ENCODE measurements around the gene CRLF1.
A peak's percentile ranks its signal among the peaks of the same experiment; 100 is the strongest.

Gene CRLF1

GRCh38 chr19:18588611-18589379 is 17.8 kb downstream of the CRLF1 start, which contains the start of gene REX1BD (continued):
- TF ChIP-seq ZNF561 (tag by site-specific recombination; IDR thresholded peaks at IDR 0.05; ENCODE audit: borderline replicate concordance) (peak; percentile 99; the same call in 1 of the 2 replicates), ZNF302 (tag by site-specific recombination; IDR thresholded peaks at IDR 0.05; ENCODE audit: low read depth) (no peak), ZNF391 (tag by site-specific recombination; IDR thresholded peaks at IDR 0.05; ENCODE audit: borderline replicate concordance, low read depth) (peak; percentile 90), ZNF221 (tag by site-specific recombination; IDR thresholded peaks at IDR 0.05; ENCODE audit: borderline replicate concordance) (no peak), ZNF624 (tag by site-specific recombination; IDR thresholded peaks at IDR 0.05) (no peak), ZXDB (tag by site-specific recombination; IDR thresholded peaks at IDR 0.05) (peak; percentile 79), ZNF2 (tag by site-specific recombination; IDR thresholded peaks at IDR 0.05) (peak; percentile 93), SCRT2 (tag by site-specific recombination; IDR thresholded peaks at IDR 0.05) (peak; percentile 62), ZNF571 (tag by site-specific recombination; IDR thresholded peaks at IDR 0.05) (no peak), ZNF529 (tag by site-specific recombination; IDR thresholded peaks at IDR 0.05; ENCODE audit: insufficient replicate concordance) (no peak), ZNF488 (tag by site-specific recombination; IDR thresholded peaks at IDR 0.05) (no peak), ZNF596 (tag by site-specific recombination; IDR thresholded peaks at IDR 0.05) (0 out of 2 replicates have a peak, but pooled peaks have one; percentile 5), ZBTB26 (tag by site-specific recombination; optimal IDR thresholded peaks at IDR 0.05) (peak; percentile 99), ZFP41 (tag by site-specific recombination; IDR thresholded peaks at IDR 0.05; ENCODE audit: borderline replicate concordance) (no peak), ZSCAN4 (tag by site-specific recombination; IDR thresholded peaks at IDR 0.05) (peak; percentile 30), ZNF132 (tag by site-specific recombination; IDR thresholded peaks at IDR 0.05; ENCODE audit: borderline replicate concordance) (no peak)
- TF ChIP-seq, protein P1, sequence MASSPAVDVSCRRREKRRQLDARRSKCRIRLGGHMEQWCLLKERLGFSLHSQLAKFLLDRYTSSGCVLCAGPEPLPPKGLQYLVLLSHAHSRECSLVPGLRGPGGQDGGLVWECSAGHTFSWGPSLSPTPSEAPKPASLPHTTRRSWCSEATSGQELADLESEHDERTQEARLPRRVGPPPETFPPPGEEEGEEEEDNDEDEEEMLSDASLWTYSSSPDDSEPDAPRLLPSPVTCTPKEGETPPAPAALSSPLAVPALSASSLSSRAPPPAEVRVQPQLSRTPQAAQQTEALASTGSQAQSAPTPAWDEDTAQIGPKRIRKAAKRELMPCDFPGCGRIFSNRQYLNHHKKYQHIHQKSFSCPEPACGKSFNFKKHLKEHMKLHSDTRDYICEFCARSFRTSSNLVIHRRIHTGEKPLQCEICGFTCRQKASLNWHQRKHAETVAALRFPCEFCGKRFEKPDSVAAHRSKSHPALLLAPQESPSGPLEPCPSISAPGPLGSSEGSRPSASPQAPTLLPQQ (tag by site-specific recombination; IDR thresholded peaks at IDR 0.05): peak; percentile 89
- TF ChIP-seq, protein P2, sequence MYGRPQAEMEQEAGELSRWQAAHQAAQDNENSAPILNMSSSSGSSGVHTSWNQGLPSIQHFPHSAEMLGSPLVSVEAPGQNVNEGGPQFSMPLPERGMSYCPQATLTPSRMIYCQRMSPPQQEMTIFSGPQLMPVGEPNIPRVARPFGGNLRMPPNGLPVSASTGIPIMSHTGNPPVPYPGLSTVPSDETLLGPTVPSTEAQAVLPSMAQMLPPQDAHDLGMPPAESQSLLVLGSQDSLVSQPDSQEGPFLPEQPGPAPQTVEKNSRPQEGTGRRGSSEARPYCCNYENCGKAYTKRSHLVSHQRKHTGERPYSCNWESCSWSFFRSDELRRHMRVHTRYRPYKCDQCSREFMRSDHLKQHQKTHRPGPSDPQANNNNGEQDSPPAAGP (tag by site-specific recombination; IDR thresholded peaks at IDR 0.05): peak; percentile 91

GRCh38 chr19:18587962-18588610 is 18.5 kb downstream of the CRLF1 start:
- POLR2A ChIA-PET: interaction anchor here (0.6 to 5.7 kb wide), 14 partner anchors 10 to 331 kb away, joined by 3 to 60 read pairs (median 5); partner anchors contain the start of genes COPE, DDX49, ELL and FKBP8
- Histone ChIP-seq H3K9me3 (ENCODE audit: control insufficient read depth, insufficient read depth, low read depth, low read length) (no peaks in the 10 kb centered on the region), H3K4me3 (ENCODE audit: low read depth, low read length) (peak overlapping the region; percentile 75), H3K36me3 (ENCODE audit: control insufficient read depth in 2 of 2, insufficient read depth in 1 of 2, low read length in 2 of 2) (peaks cover 0 to 6% of the 10 kb centered on the region in 2 experiments; a peak in 1 of 3 replicates), H3K4me1 (ENCODE audit: control insufficient read depth, insufficient read depth, low read length) (no peaks in the 10 kb centered on the region), H3K27ac (ENCODE audit: extremely low read depth, low read depth, low read length) (peak overlapping the region; percentile 77; the same call in 1 of the 2 replicates)
- CTCF ChIA-PET: interaction anchor here (0.6 to 2.1 kb wide), 19 partner anchors 8 to 255 kb away, joined by 3 to 15 read pairs (median 4); partner anchors contain the start of gene UBA52
- TF ChIP-seq ZNF610 (tag by site-specific recombination; IDR thresholded peaks at IDR 0.05; ENCODE audit: borderline replicate concordance) (no peak), ZBTB8A (tag by site-specific recombination; IDR thresholded peaks at IDR 0.05) (no peak), ZNF114 (tag by site-specific recombination; IDR thresholded peaks at IDR 0.05) (no peak), ZNF514 (tag by site-specific recombination; IDR thresholded peaks at IDR 0.05) (no peak), ZSCAN30 (tag by site-specific recombination; IDR thresholded peaks at IDR 0.05) (no peak), ZNF174 (tag by site-specific recombination; IDR thresholded peaks at IDR 0.05) (no peak), ZNF37A (tag by site-specific recombination; IDR thresholded peaks at IDR 0.05) (no peak)
- TF ChIP-seq, protein P3, sequence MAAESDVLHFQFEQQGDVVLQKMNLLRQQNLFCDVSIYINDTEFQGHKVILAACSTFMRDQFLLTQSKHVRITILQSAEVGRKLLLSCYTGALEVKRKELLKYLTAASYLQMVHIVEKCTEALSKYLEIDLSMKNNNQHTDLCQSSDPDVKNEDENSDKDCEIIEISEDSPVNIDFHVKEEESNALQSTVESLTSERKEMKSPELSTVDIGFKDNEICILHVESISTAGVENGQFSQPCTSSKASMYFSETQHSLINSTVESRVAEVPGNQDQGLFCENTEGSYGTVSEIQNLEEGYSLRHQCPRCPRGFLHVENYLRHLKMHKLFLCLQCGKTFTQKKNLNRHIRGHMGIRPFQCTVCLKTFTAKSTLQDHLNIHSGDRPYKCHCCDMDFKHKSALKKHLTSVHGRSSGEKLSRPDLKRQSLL (tag by site-specific recombination; IDR thresholded peaks at IDR 0.05): no peak
- TF ChIP-seq, protein P4, sequence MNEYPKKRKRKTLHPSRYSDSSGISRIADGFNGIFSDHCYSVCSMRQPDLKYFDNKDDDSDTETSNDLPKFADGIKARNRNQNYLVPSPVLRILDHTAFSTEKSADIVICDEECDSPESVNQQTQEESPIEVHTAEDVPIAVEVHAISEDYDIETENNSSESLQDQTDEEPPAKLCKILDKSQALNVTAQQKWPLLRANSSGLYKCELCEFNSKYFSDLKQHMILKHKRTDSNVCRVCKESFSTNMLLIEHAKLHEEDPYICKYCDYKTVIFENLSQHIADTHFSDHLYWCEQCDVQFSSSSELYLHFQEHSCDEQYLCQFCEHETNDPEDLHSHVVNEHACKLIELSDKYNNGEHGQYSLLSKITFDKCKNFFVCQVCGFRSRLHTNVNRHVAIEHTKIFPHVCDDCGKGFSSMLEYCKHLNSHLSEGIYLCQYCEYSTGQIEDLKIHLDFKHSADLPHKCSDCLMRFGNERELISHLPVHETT (tag by site-specific recombination; IDR thresholded peaks at IDR 0.05): no peak
